Cerebellar cortex (tissue), 1 donor: ENCODE data around the gene SH3BP2.

Source experiments
- DNase-seq: peaks from one replicate; pipeline ENCODE4 v3.0.0-alpha.2; 2015; ENCODE audit warnings: low spot score

Gene SH3BP2

DNA sequence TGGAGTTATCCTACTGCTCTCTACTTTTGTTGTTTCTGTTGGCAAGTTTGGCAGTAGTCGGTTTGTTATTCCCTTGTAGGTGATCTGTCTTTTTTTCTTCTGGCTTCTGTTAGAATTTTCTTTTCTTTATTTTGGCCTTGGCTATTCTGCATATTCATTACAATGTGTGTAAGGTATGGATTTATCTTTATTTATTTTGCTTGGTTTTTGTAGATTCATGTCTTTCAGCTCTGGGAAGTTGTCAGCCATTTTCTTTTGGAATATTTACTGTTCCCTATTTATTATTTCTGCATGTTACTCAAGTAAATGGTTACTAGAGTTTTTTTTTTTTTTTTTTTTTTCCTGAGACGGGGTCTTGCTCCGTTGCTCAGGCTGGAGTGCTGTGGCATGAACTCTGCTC lies 63.4 kb downstream of the SH3BP2 start:
- DNase-seq = no peak

DNA sequence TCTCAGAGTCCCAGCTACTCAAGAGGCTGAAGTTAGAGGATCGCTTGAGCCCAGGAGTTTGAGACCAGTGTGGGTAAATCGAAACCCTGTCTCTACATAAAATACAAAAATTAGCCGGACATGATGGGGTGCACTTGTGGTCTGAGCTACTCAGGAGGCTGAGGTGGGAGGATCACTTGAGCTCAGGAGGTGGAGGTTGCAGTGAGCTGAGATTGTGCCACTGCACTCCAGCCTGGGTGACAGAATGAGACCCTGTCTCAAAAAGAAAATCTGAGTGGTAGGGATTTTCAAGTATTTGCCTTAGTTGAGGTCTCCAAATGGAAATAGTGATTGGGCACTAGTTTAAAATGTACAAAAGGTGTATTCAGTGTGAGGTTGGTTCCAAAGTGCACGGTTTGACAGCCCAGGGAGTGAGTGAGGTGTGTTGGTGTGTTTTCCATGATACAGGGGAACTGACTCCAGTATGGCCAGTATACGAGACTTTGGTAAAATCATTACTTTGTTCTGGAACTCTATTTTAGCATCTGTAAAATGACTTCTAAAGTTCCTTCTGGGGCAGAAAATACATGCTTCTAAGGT lies 64.6 kb downstream of the SH3BP2 start:
- no peak for DNase-seq

DNA sequence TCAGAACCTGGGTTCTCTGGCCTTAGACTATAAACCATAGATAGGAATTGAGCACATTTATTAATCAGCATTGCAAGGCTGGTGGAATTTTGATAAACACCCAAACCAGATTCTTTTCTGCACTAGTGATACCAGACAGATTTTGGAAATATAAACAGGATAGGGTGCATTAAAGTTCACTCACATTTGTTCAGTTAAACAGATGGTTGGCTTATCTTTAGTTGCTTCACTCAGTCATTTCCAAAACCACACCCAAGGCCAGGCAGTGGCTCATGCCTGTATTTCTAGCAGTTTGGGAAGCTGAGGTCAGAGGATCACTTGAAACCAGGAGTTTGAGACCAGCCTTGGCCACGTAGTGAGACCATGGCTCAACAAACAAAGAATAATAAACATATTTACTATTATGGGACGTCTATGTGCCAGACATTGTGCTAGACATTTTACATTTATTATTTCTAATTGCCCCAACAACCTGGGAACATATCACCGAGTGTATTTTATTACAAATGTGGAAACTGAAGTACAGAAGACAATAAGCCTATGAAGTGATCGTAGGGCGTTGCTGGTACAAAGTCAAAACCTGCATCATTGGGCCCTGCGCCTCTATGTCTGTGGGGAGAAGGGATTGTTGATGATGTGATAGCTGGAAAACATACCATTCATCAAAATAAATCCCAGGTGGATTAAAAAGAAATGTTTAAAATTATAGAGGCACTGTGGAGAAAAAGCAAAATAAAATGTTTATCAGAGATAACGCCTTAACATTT lies 65.7 kb downstream of the SH3BP2 start:
- no peak for DNase-seq

DNA sequence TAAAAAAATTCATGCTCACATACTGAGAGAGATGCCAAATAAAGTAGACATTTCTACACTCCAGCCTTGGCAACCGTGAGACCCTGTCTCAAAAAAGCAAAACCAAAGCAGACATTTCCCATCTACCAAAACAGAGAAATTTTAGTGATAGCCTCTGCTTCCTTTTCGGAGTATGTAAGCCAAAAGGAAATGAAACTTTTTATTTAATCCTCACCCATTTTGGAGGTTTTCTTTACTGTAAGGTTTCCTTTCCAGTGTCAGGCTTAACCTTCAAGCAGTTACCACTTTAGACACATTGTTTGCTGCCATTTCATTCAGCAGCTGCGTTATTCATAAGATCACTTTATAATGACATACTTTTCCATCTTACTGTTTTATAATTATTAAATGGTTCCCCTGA lies 66.6 kb downstream of the SH3BP2 start:
- DNase-seq = no peak

DNA sequence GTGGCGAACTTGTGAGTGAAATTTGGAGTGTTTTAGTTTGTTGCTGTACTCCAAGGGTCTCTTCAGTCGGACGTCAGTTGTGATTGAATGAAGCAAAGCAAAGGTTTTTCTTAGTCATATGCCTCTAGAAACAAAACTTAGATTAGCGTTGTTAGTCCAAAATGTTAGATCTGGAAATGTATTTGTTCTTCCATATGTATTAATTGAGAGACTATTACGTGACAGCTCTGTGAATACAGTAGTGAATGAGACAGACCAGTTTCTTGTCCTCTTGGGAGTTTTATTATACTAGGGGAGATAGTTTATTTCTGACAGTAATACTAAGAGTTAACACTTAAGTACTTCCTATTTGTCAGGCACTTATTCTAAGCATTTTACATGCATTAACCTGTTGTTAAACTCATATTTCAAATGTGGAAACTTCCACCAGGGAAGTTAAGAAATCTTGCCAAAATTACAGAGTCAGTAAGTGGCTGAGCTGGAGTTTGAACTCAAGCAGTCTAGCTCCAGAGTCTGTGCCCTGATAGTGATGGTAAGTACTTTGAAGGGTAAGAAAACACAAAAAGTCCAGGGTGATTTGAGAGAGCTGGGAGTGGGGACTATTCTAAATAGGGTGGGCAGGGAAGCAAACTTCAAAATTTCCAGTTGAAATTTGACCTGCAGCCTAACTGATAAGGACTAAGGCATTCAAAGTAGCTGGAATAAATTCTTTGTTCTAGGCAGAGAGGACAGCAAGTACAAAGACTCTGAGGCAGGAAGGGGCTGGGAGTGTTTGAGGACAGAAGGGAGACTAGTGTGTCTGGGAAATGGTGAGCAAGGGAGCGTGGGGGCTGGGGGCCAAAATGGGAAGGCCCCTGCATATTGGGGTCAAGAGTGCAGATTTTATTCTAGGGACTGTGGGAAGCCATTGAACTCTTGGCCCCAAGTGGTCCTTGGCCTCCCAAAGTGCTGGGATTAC lies 67.8 kb downstream of the SH3BP2 start:
- DNase-seq = no peak

DNA sequence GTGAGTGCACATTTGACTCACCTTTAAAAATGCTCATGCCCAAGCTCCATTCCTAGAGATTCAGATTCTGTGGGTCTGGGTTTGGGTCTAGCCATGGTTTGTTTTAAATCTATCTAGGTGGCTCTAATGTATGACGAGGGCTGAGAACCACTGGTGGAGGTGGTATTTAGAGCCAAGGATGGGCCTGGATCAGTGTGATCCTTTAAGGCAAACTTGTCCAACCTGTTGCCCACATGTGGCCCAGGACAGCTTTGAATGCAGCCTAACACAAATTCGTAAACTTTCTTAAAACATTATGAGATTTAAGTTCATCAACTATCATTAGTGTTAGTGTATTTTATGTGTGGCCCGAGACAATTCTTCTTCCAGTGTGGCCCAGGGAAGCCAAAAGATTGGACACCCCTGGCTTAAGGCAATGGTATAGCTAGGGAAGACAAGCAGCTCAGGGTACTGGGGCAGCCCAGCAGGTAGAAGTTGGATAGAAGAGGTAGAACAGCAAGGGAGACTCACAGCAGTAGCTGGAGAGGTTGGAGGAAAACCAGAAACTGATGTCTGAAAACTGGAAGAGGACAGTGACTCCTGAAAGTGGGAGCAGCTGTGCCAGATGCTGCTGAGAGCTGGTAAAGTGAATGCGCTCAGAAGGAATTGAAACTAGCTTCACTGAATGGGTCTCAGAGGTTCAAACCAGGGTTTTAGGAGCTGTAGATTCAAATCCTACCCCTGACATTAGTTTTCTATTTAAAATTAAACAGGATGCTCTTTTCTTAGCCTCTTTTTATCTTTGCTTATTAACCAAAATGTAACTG lies 68.9 kb downstream of the SH3BP2 start:
- no peak for DNase-seq

DNA sequence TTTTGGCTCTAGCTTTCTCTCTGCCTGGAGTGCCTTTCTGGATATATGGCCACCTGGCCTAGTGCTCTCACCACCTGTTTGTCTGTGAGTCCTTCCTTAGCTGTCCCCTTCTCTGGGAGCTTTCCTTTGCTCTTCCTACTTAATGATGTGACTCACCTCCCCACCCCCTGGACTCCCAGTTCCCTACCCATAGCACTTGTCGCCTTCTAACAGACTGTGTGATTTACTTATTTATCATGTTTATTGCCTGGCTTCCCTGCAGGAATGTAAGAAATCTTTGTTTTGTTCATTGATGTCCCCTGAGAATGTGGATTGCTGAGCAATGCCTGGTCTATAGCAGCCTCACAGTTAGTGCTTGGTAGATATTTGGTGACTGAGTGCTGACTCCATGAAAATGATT lies 69.6 kb downstream of the SH3BP2 start:
- no peak for DNase-seq

DNA sequence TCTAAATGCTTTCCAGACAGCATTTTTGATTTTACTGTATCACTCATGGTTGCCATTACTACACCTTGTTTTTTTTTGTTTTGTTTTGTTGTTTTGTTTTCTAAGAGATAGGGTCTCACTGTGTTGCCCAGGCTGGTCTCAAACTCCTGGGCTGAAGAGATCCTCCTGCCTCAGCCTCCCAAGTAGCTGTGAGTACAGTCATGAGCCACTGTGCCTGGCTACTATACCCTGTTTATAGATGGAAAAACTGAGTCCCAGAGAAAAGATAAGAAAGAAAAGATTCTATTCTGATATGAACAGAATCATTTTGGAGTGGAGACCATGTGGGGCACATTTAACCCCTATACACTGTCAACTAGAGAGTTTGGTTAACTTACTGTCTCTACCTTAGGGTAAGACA lies 70.8 kb downstream of the SH3BP2 start:
- DNase-seq = no peak

DNA sequence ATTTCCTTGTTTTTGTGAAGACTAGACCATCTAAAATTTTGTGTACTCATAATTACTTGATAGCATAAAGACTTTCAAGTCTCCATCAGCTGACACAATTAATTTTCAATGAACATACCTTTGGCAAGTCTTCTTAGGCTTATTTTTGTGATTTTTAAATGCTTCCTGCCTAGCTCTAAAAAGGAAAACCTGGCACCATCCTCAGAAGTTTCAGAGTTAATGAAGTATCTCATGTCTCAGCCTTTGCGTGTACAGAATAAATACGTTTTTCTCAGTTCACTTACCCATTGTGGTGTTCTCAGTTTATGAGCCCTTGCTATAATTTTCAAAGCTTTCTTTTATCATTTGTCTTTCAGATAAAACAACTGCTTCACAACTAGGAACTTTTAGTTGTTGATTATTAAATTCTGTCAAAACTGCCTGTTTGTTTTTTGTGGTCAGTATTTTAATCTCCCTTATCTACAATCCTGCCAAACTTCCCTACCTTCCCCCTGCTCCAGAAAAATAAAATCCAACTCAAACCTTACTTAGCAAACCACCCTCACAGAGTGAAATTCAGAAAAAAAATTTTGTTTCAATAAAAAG lies 72.4 kb downstream of the SH3BP2 start:
- DNase-seq = no peak

DNA sequence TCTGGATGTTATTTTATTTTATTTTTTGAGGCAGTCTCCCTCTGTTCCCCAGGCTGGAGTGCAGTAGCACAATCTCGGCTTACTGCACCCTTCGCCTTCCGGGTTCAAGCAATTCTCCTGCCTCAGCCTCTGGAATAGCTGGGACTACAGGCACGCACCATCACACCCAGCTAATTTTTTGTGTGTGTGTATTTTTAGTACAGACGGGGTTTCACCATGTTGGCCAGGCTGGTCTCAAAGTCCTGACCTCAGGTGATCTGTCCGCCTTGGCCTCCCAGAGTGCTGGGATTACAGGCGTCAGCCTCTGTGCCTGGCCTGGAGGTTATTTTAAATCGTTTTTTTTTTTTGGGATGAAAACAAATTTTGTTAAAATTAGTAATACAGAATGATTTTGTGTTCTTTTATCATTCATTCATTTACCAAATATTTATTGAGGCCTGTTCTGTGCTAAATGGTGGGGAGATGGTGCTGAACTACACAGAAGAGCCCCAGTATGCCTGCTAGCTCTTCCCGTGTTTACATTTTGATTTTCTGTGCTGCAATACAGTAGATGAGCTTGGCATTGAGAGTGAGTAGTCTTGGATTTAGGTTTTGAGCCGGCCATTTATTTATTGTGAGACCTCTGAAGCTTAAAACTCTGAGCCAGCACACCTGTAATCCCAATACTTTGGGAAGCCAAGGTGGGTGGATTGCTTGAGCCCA lies 73.4 kb downstream of the SH3BP2 start:
- no peak for DNase-seq

DNA sequence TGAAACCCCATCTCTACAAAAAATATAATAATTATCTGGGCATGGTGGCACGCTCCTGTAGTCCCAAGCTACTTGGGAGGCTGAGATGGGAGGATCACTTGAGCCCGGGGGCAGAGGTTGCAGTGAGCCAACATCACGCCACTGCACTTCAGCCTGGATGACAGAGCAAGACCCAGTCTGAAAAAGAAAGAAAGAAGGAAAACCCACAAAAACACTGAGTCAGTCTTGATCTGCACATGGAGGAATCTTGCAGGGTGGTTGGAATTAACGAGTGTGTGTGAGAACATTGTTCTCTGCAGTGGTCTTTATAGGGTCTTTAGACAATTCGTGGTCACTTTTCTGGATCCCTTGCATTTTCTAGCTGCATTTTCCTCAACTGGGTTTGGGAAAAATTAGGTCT lies 74.0 kb downstream of the SH3BP2 start:
- no peak for DNase-seq

DNA sequence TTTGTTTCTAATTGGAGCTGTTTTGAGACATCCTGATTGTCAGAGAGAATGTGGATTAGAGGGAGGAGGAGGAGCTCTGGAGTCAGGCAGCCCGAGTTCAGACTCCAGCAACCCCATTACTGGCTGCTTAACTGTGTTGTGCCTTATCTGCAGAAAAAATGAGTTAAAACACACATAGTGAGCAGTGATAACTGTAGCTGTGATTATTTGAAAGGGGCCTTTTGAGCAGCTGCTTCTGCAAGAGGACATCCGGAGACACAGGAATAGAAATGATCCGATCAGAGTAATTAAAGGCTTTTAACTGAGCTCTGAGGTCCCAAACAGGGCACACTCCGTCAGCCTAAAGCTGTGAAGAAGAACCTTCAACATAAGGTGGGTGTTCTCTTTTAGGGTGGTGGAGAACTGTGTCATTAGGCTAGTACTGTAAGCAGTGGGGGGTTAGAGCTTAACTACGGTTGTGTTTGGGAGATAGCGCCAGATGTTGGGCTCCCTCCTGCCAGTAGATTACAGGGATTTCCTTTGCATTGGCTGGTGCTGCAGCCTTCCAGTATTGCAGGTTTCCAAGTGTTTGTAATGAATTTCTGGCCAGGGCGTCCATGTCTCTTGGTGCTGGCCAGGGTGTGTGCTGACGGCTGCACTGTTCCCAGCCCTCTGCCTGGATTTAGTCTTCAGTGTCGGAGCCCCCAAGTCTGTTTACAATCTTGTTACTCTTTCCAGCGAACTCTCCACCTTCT lies 75.0 kb downstream of the SH3BP2 start:
- no peak for DNase-seq

DNA sequence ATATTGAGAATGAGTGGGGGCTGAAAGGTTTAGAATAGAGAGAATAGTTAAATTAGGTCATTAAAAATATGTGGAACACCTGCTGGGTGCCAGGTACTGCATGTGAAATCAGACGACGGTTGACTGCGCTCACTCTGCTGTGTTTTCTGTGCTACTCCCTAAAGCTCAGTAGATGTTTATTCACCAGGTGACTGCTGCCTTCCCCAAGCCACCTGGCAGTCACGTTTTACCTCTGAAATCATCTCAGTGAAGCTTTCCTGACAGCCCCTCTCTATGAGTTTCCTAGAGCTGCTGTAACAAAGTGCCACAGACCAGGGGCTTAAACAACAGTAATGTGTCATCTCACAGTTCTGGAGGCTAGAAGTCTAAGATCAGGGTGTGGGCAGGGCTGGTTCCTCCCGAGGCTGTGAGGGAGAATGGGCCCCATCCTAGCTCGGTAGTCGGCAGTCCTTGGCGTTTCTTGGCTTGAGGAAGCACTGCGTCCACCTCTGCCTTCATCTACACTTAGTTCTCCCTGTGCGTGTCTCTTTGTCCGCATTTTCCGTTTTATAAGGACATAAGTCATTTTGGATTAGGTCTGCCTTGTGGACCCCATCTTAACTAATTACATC lies 76.1 kb downstream of the SH3BP2 start:
- no peak for DNase-seq

DNA sequence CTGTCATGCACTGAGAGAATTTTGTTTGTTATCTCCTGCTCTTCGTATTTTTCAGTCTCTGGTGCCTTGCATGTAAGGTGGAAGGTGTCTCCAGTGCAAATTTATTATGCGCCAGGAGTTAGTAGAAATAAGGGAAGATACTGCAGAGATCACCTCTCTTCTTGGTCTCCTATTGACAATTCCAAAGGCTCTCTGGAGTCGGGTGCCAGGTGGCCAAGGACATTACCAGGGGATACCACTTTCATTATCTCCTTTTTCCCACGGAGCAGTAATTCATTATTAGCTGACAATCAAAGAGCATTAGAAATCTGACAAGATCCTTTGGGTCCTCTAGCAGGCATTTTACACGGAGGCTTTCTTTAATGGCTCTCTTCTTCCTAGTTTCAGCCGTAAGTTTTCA lies 76.8 kb downstream of the SH3BP2 start:
- no peak for DNase-seq

DNA sequence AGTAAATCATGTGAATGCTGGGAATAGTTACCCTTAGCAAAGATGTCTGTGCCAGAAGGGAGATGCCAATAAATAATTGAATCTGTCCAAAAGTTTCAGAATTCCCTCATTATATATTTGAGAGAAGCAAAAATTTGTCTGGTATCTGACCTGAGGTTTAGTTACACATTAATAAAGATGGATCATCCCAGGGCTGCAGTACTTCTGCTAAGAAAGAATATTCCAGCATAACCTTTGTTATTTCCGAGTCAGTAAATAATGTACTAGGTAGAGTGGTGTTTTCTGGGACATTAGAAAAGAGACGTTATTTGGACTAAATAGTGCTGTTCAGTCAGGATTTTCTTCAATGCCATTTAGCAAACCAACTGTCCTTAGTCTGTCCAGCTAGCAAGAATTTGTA lies 77.2 kb downstream of the SH3BP2 start:
- no peak for DNase-seq

DNA sequence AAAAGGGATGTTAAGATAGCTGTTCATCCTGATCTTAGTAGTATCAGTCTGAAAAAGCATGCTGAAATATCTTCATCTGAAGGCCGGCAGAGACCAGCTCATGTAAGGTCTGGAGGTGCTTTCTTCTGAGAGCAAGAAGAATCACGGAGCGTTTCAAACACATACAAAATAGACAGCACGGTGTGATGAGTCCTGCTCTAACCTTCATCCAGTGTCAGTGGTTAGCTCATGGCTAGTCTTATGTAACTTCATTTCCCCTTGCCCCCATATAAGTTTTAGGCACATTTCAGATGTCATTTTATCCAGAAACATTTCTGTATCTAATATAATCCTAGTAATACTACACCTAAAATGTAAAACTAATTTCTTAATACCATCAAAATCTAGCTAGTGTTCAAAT lies 78.6 kb downstream of the SH3BP2 start:
- DNase-seq = no peak

DNA sequence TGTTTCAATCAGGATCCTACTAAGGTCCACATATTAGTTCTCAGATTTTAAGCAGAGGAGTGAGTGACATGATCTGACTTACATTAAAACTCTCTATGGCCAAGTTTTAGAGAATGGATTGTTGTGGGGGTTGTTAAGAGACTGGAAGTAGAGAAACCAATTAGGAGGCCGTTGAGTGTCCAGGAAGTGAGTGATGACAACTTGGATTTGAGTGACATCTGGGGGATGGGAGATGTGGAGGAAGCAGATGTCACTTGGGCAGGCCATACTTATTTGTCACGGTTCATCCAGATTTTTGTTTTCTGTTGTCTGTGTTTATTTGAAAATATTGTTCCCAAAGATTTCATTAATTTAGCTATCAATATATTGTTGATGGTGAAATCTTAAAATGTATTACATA lies 79.0 kb downstream of the SH3BP2 start:
- no peak for DNase-seq

DNA sequence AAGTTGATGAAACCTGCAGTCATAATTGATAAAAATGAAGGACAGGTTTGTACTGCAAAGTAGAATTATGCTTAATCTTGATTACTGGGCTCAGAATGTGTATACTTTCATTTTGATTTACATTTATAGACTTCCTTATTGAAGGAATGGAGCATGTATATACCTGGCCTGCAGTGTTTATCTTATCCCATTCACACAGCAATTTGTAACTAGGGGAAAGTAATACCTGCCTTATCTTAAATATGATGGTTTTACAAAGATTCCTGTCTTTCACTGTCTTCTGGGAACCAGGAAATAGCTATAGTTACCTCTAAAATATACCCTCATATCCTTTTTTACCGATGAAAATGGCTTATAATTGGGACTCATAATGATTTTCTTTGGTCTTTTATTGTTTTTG lies 80.4 kb downstream of the SH3BP2 start:
- no peak for DNase-seq

DNA sequence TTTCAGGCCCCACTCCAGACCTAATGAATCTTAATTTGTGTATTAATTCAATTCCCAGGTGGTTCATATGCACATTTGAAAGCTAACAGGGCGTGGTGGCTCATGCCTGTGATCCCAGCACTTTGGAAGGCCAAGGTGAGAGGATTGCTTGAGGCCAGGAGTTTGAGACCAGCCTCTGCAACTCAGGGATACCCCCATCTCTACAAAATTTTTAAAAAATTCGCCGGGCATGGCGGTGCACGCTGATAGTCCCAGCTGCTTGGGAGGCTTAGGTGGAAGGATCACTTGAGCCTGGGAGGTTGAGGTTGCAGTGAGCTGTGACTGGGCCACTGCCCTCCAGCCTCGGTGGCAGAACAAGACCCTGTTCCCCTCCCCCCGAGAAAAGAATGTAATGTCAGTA lies 82.0 kb downstream of the SH3BP2 start:
- no peak for DNase-seq

DNA sequence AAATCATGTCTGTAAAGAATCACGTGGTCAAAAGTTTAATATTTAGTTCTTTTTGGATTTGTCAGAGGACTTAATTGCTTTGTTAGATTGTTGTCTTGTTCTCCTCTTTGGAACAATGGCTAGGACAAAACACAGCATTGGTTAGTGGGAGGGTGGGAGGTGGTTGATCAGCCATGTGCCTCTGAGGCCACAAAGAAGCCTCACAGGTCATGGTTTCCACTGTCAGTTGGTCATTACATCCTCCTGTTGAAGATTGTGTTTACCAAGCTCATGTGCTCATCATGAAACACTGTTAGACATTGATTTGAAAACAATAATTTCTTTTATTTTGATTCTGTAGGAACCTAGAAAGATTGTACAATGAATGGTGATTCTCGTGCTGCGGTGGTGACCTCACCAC lies 82.7 kb downstream of the SH3BP2 start:
- no peak for DNase-seq
